OCI-LY1 (cell line): ENCODE results near the gene IL10RB.

Source experiments
- EZH2 ChIP-seq: fragments of 200-600 bp; sonication (generic), shearing (Covaris generic); IDR thresholded peaks from 2 replicates; pipeline ENCODE4 v1.8.0; 2017; ENCODE audit warnings: borderline replicate concordance, mixed run types, mild to moderate bottlenecking, antibody characterized with exemption, low read length, moderate library complexity, mixed read lengths
- TF ChIP-seq, protein P1 (sequence below): fragments of 200-600 bp; sonication (generic), shearing (Covaris generic); IDR thresholded peaks from 2 replicates; pipeline ENCODE4 v1.5.1; 2017; ENCODE audit warnings: mild to moderate bottlenecking, antibody characterized with exemption, low read length, moderate library complexity, mixed read lengths

DNA sequence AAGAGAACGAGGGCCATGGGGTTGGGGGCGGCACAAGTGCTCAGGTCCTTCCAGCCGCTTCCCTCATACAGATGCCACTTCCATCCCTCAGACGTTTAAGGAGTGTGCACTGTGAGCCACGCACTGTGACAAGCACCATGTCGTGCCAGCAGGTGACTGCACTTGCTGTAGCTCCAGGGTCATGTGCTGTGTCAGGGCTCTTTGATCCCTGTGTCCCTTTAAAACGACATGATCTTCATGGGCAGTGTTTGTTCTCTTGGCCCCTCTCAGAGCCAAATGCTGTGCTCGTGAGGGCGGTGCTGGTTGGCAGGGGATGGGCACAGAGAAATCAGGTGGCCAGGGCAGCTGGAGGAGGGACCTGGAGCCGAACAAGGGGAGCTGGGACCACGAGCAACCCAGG lies 19.9 kb downstream of the IL10RB start:
- TF ChIP-seq, protein P1, sequence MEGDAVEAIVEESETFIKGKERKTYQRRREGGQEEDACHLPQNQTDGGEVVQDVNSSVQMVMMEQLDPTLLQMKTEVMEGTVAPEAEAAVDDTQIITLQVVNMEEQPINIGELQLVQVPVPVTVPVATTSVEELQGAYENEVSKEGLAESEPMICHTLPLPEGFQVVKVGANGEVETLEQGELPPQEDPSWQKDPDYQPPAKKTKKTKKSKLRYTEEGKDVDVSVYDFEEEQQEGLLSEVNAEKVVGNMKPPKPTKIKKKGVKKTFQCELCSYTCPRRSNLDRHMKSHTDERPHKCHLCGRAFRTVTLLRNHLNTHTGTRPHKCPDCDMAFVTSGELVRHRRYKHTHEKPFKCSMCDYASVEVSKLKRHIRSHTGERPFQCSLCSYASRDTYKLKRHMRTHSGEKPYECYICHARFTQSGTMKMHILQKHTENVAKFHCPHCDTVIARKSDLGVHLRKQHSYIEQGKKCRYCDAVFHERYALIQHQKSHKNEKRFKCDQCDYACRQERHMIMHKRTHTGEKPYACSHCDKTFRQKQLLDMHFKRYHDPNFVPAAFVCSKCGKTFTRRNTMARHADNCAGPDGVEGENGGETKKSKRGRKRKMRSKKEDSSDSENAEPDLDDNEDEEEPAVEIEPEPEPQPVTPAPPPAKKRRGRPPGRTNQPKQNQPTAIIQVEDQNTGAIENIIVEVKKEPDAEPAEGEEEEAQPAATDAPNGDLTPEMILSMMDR: no peak
- TF ChIP-seq EZH2: no peak
